T-helper 9 cell (primary cell): ENCODE results near the gene GREB1.

Source experiments
- DNase-seq: peaks from one replicate; pipeline ENCODE4 v3.0.0-alpha.2; 2020
- total RNA-seq, 2 donors: gene quantifications; one replicate each; lab custom pipeline; 2026; lab: John Stamatoyannopoulos, UW

Gene GREB1
- total RNA-seq: 0.48 to 0.49 reads per million in 2 donors

DNA sequence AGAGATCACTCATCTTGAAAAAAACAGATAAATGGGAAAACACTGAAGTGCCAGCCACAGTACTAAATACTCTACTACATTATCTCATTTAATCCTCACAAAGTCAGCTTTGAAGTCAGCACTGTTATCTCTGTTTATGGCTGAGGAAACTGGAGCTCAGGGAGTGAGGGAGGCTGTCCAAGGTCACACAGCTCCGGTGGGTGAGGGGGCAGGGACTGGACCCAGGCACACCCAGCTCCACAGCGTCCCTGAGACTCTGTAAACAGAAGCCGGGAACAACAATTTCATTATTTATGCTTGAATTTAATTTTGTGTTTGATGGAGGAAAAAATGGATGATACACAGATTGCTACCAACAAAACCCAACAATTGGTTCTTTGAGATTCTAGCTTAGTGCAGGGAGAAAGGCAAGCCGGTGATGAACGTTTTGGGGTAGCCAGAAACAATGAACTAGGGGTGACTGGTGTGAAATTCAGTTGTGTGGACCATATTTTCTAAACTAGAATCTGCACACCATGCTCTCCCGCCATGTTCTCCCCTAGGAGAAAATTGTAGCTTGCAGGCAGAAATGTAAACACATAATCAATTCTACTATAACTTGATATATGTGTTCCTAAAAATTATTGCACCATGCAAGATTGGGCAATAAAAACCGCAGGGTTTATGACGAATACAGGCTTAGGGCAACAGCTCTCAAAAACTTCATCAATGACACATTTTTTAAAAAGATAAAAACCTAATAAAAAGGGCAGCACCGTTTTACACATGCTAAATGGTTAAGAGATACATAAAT lies at the start of gene GREB1:
Gene GREB1, plus strand, starts transcription at position 768 of the 793 bp plus-strand sequence. CDS start 22,570 bp downstream, outside the sequence.
- DNase-seq: no peak

DNA sequence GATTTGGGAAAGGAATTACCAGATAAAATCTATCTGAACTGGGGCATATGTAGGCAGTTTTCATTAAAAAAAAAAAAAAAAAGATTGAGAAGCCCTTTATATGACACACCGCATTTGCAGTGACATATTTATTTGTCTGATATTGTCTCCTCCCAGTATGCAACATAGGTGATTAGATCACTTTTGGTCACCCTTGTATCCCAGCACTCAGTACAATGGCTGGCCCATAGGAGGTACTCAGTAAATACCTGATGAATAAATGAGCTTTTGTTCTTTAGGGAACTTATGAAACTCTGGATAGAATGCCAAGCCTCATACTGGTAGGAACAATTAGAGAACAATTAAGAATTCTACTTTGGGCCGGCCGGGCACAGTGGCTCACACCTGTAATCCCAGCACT lies 45.0 kb upstream of the GREB1 start:
- DNase-seq: no peak

- no peak for DNase-seq
Measured at GRCh38 chr2:11490194-11490593, 43.7 kb upstream of the GREB1 start.

DNA sequence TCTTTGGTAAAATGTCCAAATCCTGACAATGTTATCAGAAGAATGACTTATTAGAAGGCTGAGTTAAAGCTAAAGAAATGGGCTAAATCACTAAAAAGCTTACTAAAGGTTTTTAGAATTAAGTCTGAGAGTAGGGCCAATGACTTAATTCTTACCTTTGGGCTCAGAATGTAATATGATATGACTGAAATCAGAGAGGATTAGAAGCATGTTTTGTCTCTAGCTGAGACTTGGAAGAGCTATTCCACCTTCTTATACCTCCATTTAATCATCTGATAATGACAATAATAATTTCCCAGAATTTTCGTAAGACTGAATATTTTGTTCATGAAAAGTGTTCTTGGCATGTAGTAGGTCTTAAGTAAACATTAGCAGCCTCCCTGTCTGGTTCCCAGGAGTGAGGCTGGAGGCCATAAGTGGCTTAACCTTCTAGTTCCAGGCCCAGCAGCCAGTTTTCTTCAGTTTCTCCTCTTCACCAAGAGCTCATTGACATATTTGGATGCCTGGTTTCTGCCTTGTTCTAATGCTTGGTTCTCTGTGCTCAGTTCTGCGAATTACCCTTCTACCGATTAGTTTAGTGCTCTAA lies 42.4 kb upstream of the GREB1 start:
- no peak for DNase-seq

DNA sequence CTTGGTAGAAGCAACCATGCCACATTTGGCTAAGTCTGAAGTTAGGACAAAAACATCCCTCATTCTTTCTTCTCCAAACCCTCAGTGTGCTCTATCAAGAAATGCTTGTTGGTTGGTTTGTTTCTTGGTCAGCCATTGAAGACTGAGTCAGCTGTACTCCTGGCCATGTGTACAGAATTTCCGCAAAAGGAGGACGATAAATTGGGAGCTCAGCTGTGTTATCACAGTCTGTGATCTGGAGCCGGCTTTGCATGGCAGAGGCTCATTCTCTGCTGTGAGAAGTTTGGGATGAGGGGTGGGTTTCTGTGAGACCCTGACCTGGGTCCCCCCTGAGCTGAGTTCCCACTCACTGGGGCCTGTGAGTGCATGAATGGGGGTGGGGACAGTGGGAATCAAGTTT lies 41.6 kb upstream of the GREB1 start:
- DNase-seq: no peak

GRCh38 chr2:11492720-11493119 lies 41.1 kb upstream of the GREB1 start:
- DNase-seq: no peak

GRCh38 chr2:11493282-11493681 lies 40.6 kb upstream of the GREB1 start:
- DNase-seq: no peak

- DNase-seq: no peak
Measured at GRCh38 chr2:11494310-11494709, 39.5 kb upstream of the GREB1 start.

- no peak for DNase-seq
Measured at GRCh38 chr2:11495844-11496681, 37.8 kb upstream of the GREB1 start.

DNA sequence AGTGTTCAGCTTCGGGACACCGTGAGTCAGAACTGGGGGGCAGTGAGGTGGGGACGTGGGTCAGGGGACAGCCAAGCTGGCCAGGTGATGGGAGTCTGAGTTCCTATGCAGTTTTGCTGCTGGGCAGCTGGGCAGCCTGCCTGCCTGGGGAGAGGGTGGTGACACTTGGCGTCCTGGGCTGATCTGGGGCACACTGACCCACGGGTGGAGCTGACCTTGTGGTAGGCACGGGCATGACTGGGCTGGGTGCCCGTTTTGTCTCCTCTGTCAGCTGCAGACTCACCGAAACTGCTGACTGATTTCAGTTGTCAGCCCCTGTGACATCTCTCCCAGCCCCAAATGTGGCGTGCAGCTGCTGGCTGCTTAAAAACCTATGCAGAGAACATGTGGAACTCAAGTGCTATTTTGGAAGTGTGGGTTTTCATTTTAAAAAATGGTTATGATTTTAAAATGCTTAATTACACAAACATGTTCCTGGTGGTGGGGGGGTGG lies 35.3 kb upstream of the GREB1 start:
- DNase-seq: no peak

DNA sequence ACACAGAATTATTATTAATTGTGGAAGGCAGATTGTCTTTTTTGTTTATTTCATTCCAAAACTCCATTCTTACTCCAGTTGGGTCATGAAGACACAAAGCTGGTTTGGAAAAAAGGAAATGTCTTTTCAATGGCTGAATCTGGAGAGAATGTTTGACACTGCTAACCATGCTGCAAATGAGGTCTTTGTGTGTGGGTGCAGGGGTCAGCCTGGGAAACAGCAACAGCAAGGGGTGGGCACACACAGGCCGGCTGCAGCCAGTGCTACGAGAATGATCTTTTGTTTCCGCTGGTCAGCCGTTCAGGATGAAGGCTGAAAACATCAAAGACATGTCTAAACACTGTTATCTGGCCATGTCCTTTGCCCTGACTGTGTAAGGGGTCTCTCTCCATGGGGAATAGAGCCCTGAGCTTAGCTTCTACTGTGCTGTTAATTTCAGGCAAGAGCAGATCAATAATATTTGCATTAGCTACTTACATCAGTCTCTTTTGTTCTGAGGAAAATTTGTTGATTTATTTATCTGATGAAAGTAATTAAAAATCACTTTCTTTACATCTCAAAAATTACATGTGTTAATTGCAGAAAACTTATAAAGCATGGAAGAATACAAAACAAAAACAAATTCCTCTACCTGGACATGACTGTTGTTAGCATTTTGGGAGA lies 34.6 kb upstream of the GREB1 start:
- no peak for DNase-seq

DNA sequence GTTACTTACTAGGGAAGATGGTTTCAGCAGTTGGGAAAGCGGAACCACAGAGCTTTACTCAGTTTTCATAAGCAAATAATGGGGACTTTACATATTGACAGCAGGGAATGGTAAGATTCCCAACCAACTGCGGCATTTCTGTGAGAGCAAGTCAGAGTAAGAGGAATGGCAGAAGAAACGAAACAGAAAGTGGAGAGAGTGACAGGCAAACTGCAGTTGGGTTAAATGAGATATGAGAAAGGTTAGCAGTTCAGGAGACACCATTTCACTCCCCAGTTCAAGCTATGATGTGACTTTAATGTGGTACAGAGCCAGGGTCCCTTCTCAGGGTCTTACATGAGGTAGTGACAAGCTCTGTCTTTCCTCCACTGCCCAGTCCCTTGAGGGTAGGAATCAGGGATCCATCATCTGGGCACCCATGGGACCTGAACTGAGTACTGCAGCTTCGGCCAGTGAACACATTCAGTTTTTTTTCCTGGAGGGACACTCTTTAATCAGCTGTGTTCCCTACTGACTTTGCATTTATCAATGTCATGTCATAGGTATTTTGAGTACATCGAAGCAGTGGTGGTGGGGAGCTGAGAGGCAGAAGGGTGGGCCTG lies 33.0 kb upstream of the GREB1 start:
- no peak for DNase-seq

- no peak for DNase-seq
Measured at GRCh38 chr2:11502740-11503292, 31.0 kb upstream of the GREB1 start.

- DNase-seq: no peak
Measured at GRCh38 chr2:11503354-11503927, 30.4 kb upstream of the GREB1 start.

DNA sequence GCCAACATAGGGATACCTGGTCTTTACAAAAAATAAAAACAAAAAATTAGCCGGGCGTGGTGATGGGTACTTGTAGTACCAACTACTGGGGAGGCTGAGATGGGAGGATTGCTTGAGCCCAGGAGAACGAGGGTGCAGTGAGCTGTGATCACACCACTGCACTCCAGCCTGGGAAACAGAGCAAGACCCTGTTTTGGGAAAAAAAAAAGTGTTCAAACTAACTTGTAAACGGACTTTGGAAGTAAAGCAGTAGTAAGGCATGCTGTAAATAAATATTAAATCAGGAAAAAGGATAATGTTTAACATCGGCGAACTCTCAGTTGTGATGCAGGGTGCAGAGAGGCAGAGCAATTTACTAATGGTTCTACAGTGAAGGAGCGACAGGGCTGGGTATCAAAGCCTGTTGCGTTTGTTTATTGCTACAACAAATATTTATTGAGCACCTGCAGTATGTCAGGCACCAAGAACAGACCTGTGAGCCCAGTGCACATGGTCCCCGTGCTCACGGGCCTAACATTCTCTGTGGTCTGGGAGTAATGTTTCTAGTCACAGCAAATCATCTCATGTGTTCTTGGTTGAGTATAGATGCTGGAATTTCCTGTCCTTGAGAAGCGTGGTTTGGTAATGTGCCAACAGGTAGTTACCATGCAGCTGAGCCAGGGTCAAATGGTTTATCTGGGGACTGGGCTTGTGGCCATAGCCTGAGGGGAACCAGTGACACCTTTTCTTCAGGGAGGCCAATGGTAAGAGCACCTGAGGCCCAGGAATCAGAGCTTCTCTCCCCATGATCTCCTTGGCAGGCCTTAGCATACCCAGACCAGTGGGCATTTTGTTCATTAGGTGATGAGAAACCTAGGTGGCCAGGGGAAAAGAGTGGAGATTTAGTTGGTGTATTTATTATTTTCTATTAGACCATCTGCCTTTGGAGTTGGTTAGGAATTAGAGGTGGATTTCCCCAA lies 27.9 kb upstream of the GREB1 start:
- no peak for DNase-seq

DNA sequence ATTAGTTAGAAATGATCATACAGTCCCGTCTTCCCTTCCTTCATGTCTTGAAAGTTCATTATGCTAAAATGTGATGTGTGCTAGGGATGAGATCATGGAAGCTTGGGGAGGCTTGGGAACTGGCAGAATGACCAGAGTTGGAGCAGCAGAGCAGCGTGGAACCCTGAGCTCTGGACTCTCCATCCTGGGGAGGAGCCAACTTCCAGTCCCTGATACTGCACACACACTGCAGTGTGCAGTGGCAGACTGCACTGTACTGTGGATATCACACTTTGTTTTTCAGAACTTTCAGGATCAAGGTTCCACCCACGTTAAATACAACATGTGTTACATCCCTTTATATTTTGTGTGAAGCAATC lies 27.3 kb upstream of the GREB1 start:
- DNase-seq: no peak

- DNase-seq: no peak
Measured at GRCh38 chr2:11507517-11507916, 26.3 kb upstream of the GREB1 start.

DNA sequence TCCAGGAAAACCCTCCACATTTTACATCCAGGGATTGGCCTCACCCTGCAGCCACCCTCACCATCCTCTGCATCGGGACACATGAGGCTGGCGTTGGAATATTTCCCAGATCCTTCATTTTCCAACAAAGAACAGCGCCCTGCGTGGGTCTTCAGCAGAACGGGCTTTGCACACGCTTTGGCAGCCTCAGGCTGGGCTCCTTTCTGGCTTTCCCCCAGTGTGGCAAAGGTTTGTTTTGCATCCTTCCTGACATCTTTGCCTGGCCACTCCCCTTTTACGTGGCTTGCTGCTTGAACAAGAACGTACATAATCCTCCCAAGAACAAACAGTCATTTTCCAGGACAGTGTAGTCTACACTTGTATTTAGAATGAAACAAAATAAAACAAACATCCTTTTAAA lies 25.6 kb upstream of the GREB1 start:
- no peak for DNase-seq

DNA sequence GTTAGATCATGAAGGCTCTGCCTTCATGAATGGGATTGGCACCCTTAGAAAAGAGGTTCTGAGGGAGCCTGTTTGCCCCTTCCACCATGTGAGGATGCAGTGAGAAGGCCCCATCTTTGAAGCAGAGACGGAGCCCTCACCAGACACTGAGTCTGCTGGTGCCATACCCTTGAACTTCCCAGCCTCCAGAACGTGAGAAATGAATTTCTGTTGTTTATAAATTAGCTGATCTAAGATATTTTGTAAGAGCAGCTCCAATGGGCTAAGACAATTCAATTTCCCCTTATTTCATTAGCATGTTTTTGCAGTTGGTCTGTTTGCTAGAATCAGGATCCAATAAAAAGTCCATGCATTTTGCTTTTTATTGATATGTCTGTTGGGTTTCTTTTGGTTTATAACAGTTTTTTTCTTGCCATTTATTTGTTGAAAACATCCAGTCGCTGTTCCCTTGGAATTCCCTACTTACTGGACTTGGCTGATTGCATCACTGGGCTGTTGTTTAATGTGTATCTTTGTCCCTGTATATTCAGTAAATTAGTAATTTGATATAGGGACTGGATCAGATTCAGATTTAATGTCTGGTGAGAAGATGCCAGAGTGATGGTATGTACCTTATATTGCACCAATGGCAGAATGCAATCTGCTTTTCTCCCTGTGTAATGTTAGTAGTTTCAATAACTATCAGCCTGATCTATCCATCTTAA lies 24.0 kb upstream of the GREB1 start:
- no peak for DNase-seq

DNA sequence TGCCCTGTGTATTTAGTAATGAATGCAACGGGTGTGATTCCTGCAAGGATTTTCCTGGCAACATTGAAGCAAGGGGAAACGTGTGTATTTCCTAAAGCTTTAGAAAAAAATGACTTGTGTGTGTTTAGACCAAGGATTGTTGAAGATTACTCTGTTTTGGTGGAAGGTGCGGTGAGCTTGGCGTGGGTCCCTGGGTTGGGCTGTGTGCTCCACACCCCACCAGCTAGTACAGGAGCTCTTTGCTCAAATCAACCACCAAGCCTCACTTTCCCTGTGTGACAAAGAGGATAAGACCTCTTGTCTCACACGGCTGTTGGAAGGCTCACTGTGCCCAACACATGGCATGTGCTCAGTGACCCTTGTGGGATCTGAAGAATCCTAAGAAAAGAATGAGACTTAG lies 21.4 kb upstream of the GREB1 start:
- no peak for DNase-seq
